ENCODE measurements around the gene SPTLC3.

SPTLC3 gene

GRCh38 chr20:13008761-13009681, at the start of gene SPTLC3:
Gene SPTLC3, plus strand, starts transcription at chr20:13008972. Its CDS starts 296 bp downstream, at chr20:13009268.
- in situ Hi-C loops (cut with MboI; ENCODE audit: low sequenced_read_pairs, unreplicated experiment) = no loop called here
- DNase-seq (ENCODE audit: low spot score) = peak; percentile 5

GRCh38 chr20:12961725-12962124, 47.0 kb upstream of the SPTLC3 start:
- TF ChIP-seq CTCF (IDR thresholded peaks at IDR 0.05; ENCODE audit: borderline replicate concordance, control extremely low read depth, extremely low read depth, insufficient read depth, missing control alignments) = no peak
- DNase-seq (ENCODE audit: low spot score) = no peak
- in situ Hi-C loops (cut with MboI; ENCODE audit: low sequenced_read_pairs, unreplicated experiment) = no loop called here

More at GRCh38 chr20:13008761-13009681, at the start of gene SPTLC3:
- no peak for TF ChIP-seq CTCF (IDR thresholded peaks at IDR 0.05; ENCODE audit: borderline replicate concordance, control extremely low read depth, extremely low read depth, insufficient read depth, missing control alignments)

GRCh38 chr20:12962895-12963294, 45.9 kb upstream of the SPTLC3 start:
- no peak for TF ChIP-seq CTCF (IDR thresholded peaks at IDR 0.05; ENCODE audit: borderline replicate concordance, control extremely low read depth, extremely low read depth, insufficient read depth, missing control alignments)
- in situ Hi-C loops (cut with MboI; ENCODE audit: low sequenced_read_pairs, unreplicated experiment) = no loop called here
- DNase-seq (ENCODE audit: low spot score) = no peak

GRCh38 chr20:12963416-12963815, 45.4 kb upstream of the SPTLC3 start:
- in situ Hi-C loops (cut with MboI; ENCODE audit: low sequenced_read_pairs, unreplicated experiment) = no loop called here

GRCh38 chr20:12965212-12965869, 43.4 kb upstream of the SPTLC3 start:
- in situ Hi-C loops (cut with MboI; ENCODE audit: low sequenced_read_pairs, unreplicated experiment) = no loop called here
- TF ChIP-seq CTCF (IDR thresholded peaks at IDR 0.05; ENCODE audit: borderline replicate concordance, control extremely low read depth, extremely low read depth, insufficient read depth, missing control alignments) = no peak
- no peak for DNase-seq (ENCODE audit: low spot score)

More at GRCh38 chr20:12963416-12963815, 45.4 kb upstream of the SPTLC3 start:
- DNase-seq (ENCODE audit: low spot score) = no peak
- no peak for TF ChIP-seq CTCF (IDR thresholded peaks at IDR 0.05; ENCODE audit: borderline replicate concordance, control extremely low read depth, extremely low read depth, insufficient read depth, missing control alignments)

GRCh38 chr20:12965870-12966251, 42.9 kb upstream of the SPTLC3 start:
- DNase-seq (ENCODE audit: low spot score) = no peak
- in situ Hi-C loops (cut with MboI; ENCODE audit: low sequenced_read_pairs, unreplicated experiment) = no loop called here
- no peak for TF ChIP-seq CTCF (IDR thresholded peaks at IDR 0.05; ENCODE audit: borderline replicate concordance, control extremely low read depth, extremely low read depth, insufficient read depth, missing control alignments)
